ENCODE data around the gene C22orf39.

DNA sequence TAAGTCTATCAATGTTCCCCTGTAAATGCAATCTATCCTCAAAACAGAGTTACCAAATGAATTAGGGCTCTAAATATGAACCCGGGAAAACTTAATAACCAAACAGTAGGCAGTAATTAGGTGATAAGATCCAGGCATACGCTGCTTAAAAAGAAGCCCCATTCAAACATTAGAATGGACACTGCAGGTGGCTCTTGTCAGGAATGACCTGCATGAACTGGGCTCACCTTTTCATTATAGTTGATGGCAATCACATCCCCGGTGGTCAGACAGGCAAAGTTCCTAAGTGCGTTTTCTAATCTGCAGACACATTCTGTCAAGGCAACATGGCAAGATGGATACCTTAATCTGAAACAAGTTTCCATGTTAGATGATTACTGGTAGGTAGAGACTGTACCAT is 17.5 kb upstream of the C22orf39 start:
- TF ChIP-seq, protein P1, sequence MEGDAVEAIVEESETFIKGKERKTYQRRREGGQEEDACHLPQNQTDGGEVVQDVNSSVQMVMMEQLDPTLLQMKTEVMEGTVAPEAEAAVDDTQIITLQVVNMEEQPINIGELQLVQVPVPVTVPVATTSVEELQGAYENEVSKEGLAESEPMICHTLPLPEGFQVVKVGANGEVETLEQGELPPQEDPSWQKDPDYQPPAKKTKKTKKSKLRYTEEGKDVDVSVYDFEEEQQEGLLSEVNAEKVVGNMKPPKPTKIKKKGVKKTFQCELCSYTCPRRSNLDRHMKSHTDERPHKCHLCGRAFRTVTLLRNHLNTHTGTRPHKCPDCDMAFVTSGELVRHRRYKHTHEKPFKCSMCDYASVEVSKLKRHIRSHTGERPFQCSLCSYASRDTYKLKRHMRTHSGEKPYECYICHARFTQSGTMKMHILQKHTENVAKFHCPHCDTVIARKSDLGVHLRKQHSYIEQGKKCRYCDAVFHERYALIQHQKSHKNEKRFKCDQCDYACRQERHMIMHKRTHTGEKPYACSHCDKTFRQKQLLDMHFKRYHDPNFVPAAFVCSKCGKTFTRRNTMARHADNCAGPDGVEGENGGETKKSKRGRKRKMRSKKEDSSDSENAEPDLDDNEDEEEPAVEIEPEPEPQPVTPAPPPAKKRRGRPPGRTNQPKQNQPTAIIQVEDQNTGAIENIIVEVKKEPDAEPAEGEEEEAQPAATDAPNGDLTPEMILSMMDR (IDR thresholded peaks at IDR 0.05): no peak
- TF ChIP-seq POLR2A (IDR thresholded peaks at IDR 0.05): no peak
